ENCODE data around the gene RASGEF1C.

RASGEF1C gene

DNA sequence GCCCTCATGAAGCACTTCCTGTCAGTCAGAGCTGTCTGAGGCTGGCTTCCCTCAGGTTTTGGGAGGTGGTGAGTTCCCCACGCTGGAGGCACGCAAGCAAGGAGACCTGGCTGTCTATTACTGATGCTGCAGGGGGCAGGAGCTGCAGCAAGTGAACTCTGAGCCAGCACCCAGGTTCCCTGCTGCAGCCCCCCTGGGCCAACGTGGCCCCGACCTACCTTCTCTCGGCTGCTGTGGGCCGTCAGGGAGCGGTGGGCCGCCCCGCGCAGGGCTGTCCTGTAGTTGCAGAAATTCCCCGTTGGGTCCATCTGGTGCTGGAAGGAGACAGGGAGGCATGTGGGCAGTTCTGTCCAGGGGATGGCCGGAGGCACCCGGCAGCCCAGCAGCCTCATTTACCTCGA lies 90.6 kb downstream of the RASGEF1C start:
- no peak for DNase-seq

DNA sequence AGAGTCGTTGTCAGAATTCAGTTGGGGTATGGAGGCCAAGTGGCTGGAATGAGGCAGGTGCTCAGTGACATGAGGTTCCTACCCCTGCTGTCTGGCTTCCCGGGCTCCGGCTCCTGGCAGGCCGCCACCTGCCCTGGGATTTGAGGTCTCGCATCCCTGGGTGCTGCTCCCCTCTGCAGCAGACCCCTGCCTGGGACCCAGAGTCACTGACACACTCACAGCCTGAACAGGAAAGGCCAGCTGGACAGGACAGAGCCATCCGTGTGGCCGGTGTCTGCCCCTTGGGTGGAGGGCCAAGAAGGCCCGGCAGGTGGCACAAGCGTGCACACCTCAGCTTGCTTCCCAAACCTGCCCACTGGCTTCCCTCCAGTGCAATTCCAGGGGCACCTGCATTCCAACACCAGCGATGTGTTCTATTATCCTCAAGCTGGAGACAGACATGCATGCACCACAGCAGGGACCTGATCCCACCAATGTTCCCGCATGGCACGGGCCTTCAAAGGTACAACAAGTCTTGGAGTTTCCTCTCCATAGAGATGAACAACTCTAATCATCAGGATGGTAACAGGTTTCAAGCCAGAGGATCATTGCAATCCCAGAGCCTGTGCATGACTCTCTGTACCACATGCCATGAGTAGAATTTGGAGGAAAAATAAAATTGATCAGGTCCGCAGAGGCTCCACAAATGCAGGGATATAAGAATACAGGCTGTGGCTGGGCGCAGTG lies 91.8 kb downstream of the RASGEF1C start:
- no peak for DNase-seq

GRCh38 chr5:180116077-180116999 lies 92.7 kb downstream of the RASGEF1C start:
- DNase-seq, result no peak

DNA sequence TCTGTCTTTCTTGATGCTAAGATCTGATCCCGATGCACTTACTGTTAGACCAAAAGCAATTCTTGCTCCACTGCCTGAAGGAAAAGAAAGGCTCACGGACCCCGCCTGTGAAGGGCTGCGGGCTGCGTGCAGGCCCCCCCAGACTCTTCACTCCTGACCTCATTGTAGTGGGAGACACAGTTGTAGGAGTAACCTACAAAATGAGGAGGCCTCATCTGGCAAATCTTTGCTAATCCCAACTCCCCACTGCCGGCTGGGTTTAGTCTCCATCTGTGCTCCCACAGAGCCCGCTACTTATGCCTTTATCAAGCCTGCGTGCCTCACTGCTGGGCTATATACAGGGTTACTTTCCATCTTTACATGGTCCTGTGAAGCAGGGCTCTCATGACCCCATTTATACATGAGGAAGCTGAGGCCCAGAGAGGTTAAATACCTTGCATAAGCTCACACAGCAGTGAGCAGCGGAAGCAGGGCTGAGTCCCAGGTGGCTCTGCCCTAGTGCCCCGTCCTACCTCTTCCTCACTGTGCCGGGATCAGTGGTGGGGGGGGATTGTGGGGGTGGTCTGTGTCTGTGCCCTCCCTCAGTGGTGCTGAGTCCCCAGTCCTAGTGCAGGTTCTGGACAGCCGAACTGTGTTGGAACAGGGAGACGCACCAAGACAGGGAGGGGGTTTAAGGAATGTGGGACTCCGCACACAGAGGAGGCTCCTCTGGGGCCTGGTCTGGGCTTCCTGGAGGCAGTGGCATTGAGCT lies 93.5 kb downstream of the RASGEF1C start:
- no peak for DNase-seq

DNA sequence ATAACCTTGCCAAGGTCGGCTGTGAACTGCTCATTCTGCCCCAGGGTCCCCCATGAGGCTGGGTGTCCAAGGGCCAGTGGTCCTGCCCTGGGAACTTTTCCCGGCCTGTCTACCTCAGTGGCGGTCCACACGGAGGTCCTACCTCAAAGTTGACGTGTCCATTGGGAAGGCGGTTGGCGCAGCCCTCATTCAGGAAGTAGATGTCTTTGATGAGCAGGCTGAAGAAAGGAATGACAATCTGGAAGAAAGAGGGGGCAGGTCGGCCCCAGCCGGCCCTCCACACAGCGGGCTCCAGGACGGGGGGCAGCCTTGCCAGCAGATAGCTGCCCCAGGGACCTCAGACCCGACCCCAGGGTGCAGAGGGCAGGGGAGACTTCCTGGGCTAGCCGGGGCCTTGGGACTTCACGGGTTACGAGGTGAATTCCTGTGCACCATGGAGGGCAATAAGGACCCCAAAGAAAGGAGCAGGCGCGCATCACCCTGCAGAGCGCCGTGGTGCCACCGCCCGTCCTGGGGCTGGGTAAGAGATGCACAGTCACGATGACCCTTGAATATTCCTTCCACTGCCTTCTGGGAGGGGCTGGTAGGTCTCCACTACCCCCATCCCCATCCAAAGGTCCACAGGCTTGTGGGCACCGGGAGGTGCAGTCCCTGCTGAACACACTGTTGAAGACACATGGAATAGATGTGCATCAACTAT lies 94.6 kb downstream of the RASGEF1C start:
- no peak for DNase-seq

GRCh38 chr5:180113660-180114303 lies 95.2 kb downstream of the RASGEF1C start:
- no peak for DNase-seq

DNA sequence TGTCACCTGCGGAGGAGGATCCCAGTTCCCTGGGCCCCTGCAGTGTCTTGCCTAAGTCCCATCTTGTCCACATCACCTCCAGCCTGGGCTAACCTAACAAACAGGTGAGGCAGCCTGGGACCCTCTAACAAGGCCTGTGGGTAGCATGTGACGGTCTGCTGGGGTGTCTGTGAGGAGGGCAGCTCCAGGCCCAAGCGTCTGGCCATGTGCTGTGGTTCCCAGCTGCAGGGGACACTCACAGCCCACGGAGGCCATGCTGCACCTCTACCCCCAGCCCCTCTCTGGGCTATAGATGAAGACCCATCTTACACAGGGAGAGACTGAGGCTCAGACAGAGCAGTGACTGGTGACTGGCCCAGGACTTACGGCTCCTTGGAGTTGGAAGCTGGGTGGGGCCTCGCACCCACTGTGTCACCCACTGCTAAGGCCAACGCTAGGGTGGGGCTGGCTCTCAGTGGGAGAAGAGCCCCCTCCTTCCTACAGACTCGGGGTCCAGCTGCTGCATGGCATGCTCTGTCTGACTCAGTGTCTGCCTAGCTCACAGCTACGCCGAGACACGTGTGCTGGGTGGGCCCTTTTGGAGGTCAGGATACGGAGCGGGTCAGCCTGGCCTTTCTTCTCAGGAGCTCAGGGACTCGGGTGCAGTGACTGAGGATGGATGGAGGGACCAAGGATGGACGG lies 96.7 kb downstream of the RASGEF1C start:
- no peak for DNase-seq

GRCh38 chr5:180111273-180112002 lies 97.6 kb downstream of the RASGEF1C start:
- no peak for DNase-seq

DNA sequence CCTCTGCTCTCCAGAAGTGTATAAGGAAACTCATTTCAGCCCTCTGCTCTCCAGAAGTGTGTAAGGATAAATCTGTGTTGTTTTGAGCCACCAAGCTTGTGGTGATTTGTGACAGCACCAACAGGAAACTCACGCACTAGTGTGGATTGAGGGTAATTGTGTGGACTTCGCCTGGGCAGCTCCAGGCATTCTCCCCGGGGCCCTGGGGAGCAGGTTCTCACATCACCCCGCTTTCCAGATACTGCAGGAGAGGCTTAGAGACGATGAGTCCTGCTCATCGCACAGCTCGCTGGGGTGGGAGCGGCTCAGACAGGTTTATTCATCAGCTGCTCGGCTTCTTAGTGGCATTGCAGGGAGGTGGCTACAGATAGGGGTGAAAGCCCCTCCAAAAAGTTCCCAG lies 99.1 kb downstream of the RASGEF1C start:
- no peak for DNase-seq

DNA sequence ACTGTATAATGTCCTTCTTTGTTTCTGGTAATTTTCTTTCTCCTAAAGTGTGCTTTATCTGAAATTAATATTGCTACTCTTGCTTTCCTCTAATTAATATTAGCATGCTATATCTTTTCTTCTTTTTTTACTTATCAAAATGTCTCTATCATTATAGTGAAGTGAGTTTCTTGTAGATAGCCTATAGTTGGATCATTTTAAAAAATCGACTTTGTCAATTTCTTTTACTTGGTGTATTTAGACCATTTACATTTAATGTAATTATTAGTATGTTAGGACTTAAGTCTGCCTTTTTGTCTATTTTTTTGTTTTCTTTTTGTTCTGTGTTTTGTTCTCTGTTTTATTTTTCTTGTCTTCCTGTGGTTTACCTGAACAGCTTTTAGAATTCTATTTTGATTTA lies 102.0 kb downstream of the RASGEF1C start:
- DNase-seq, result no peak

DNA sequence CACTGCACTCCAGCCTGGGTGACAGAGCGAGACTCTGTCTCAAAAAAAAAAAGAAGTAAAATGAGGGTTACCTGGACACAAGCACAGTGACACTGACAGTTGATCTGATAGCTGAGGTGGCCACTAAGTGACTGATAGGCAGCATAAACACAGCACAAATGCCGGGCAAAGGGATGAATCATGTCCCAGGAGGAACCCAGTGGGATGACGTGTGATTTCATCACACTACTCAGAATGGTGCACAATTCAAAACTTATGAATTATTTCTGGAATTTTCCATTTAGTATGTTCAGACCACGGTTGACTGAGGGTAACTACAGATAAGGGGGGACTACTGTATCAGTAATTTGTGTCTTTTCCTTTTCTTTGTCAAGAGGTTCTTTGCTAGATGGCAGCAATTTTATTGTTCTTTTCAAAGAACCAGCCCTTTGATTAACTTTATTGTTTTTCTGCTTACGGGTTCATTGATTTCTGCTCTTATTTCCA lies 103.1 kb downstream of the RASGEF1C start:
- no peak for DNase-seq

DNA sequence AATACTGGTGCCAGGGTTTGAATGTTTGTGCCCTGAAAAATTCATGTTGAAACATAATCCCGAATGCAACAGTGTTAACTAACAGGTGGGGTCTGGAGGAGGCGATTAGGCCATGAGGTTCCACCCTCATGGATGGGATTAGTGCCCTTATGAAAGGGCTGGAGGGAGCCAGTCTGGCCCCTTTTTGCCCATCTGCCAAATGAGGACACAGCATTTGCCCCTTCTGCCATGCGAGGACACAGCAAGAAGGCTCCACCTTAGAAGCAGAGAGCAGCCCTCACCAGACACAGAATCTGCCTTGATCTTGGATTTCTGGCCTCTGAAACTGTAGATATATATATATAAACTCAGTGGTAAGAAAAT lies 104.9 kb downstream of the RASGEF1C start:
- no peak for DNase-seq

DNA sequence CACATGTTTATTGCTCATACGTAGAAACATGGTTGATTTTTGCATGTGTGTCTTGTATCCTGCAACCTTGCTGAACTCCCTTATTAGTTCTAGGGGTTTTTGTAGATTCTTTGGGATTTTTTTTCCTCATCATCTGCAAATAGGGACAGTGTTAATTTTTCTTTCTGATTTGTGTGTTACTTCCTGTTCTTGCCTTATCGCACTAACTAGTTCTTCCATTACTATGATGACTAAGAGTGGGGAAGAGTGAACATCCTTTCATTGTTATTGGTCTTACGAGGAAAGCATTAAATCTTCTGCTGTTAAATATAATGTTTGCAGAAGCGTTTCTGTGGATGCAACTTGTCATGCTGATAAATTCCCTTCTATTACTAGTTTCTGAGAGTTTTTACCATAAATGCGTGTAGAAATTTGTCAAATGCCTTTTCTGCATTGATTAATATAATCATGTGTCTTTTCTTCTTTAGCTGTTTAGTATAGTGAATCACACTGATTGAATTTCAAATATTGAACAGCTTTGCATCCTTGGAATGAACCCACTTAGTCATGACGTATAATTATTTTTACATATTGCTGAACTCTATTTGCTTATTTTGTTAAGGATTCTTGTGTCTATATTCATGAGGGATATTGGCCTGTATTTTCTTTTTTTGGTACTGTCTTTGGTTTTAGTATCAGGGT lies 105.4 kb downstream of the RASGEF1C start:
- no peak for DNase-seq

- DNase-seq, result no peak
Observed at GRCh38 chr5:180102636-180103035, 106.4 kb downstream of the RASGEF1C start.

- DNase-seq, result no peak
Observed at GRCh38 chr5:180101451-180102105, 107.4 kb downstream of the RASGEF1C start.

DNA sequence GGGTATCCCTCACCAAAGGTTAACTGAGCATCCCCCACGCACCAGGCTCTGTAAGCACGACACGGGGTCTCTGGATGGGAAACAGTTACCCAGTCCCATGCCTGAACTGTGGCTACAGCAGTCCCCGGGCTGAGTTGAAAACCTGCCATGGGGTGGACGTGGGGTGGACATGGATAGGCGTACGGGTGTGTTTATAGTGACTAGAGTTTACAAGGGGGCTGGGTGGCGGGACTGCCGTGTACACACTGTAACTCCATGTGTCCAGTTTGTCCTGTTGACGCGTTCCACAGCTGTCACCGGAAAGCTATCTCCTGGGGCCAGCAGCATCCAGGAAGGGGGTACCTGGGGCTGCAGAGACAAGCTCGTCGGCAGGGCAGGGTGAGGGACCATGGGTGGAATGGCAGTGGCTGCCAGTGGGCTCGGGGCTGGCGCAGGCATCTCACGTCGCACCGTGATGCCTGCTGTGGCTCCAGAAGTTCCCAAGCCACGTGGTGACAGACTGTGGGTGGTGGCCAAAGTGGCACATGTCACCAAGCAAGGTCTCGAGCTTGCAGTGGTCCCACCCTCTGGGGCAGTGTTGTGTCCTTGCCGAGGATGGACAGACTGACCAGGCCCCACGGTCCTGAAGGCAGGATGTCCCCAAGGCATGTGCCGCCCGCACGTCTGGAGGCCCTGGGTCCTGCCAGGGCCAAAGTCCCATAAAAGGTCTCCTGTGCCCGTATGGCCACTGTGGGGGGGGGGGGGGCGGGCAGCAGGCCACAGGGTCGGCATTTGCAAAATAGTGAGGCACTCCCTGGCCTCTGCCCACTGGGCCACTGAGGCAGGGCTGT lies 108.2 kb downstream of the RASGEF1C start:
- DNase-seq, result no peak

- DNase-seq, result no peak
Observed at GRCh38 chr5:180099733-180100611, 109.0 kb downstream of the RASGEF1C start.
